Central memory CD8-positive, alpha-beta T cell (primary cell): ENCODE measurements around the gene POC1A.
A peak's percentile ranks its signal among the peaks of the same experiment; 100 is the strongest.
"Not testable (repeated sequence)": the region's sequence is repeated elsewhere in the genome, so short reads cannot be mapped to it uniquely, and the experiment has no call there.

Source experiments
- ATAC-seq: fragments of 150-1000 bp; cut with Tn5 transposase; replicated peaks from 2 replicates; pipeline ENCODE4 v1.10.0; 2022; ENCODE audit warnings: mild to moderate bottlenecking, moderate FRiP score, moderate number of reproducible peaks; ENCODE audit not compliant: poor library complexity, severe bottlenecking; ENCODE audit errors: extremely low read depth
- DNase-seq, 2 donors: peaks; one replicate each; pipeline ENCODE4 v3.0.0; 2021; ENCODE audit warnings: low spot score in 2 of 2
- H3K27ac Mint-ChIP-seq: one replicate; pipeline ENCODE4 v1.8.0; 2022; ENCODE audit warnings: low read depth, mild to moderate bottlenecking, moderate library complexity, mixed read lengths
- H3K27me3 Mint-ChIP-seq: one replicate; pipeline ENCODE4 v1.8.0; 2022; ENCODE audit warnings: mixed read lengths
- H3K36me3 Mint-ChIP-seq: one replicate; pipeline ENCODE4 v1.8.0; 2022; ENCODE audit warnings: mild to moderate bottlenecking, moderate library complexity, mixed read lengths; ENCODE audit not compliant: insufficient read depth
- H3K4me1 Mint-ChIP-seq: one replicate; pipeline ENCODE4 v1.8.0; 2022; ENCODE audit warnings: mixed read lengths
- H3K4me3 Mint-ChIP-seq: one replicate; pipeline ENCODE4 v1.8.0; 2022; ENCODE audit warnings: mild to moderate bottlenecking, moderate library complexity, mixed read lengths
- H3K9me3 Mint-ChIP-seq: one replicate; pipeline ENCODE4 v1.8.0; 2022; ENCODE audit warnings: mixed read lengths

Gene POC1A

DNA sequence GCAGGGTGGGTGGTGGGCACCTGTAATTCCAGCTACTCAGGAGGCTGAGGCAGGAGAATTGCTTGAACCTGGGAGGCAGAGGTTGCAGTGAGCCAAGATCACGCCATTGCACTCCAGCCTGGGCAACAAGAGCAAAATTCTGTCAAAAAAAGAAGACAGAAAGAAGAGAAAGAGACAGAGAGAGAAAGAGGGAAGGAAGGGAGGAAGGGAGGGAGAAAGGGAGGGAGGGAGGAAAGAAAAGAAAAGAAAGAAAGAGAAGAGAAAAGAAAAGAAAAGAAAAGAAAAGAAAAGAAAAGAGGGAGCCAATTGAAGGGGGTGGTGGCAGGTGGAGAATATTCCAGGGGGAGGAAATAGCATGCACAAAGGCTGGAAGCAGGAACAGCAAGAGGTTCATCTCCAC lies 111.2 kb downstream of the POC1A start:
- not testable (repeated sequence) for H3K9me3 Mint-ChIP-seq, H3K27me3 Mint-ChIP-seq, H3K4me3 Mint-ChIP-seq, H3K36me3 Mint-ChIP-seq, ATAC-seq, DNase-seq
- peak overlapping the region; percentile 85 for H3K27ac Mint-ChIP-seq
- peaks cover 11% of the 10 kb centered on the region for H3K4me1 Mint-ChIP-seq

DNA sequence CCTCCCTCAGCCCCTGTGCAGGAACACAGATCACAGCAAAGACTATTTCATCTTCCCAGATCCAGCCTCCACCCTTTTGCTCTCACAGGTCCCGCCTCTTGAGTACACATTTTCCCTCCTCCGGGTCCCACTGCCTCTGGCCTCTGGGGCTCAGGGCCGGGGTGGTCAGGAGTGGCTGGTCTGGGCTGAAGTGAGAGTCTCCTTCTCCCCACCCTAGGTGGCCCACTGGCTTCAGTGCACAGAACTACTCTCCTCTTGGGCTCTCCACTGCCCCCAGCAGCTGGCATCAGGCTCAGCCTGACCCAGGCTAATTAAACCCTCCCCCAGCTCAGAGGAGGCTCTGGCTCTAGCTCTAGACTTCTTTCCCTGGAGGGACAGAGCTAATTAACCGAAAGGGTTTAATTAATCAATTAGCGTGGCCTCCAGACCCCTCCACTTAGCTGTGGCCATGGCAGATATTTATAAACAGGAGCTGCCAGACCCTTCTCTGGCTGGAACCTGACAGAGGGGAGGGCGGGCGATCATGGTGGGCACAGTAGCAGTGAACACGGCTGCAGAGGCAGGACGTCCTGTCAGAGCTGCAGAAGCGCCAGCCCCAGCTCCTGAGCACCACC lies 113.0 kb downstream of the POC1A start:
- H3K36me3 Mint-ChIP-seq, result peaks cover 2% of the 10 kb centered on the region
- peaks cover 6% of the 10 kb centered on the region for H3K4me1 Mint-ChIP-seq
- H3K27ac Mint-ChIP-seq, result peak overlapping the region; percentile 25
- DNase-seq (no peak), ATAC-seq (no peak)
- no peak overlapping the region for H3K4me3 Mint-ChIP-seq
- no peaks in the 10 kb centered on the region for H3K9me3 Mint-ChIP-seq
- H3K27me3 Mint-ChIP-seq, result no peaks in the 10 kb centered on the region

DNA sequence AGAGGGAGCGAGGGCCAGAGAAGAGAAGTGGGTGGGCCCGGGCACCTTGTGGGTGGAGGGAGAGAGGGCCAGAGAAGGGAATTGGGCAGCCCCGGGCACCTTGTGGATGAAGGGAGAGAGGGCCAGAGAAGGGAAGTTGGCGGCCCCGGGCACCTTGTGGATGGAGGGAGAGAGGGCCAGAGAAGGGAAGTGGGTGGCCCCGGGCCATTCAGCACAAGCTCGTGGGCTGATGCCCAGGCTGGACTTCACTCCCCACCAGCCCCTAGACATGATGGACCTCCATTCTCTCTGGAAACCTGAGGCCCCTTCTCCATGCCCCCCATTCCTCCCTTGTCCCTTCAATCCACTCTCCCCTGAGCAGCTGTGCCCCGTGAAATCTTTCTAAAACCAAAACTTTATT lies 113.6 kb downstream of the POC1A start:
- H3K4me1 Mint-ChIP-seq, result peaks cover 6% of the 10 kb centered on the region
- ATAC-seq (no peak), DNase-seq (no peak)
- no peaks in the 10 kb centered on the region for H3K27me3 Mint-ChIP-seq
- H3K36me3 Mint-ChIP-seq, result peaks cover 2% of the 10 kb centered on the region
- no peak overlapping the region for H3K4me3 Mint-ChIP-seq
- no peaks in the 10 kb centered on the region for H3K9me3 Mint-ChIP-seq
- no peak overlapping the region for H3K27ac Mint-ChIP-seq

DNA sequence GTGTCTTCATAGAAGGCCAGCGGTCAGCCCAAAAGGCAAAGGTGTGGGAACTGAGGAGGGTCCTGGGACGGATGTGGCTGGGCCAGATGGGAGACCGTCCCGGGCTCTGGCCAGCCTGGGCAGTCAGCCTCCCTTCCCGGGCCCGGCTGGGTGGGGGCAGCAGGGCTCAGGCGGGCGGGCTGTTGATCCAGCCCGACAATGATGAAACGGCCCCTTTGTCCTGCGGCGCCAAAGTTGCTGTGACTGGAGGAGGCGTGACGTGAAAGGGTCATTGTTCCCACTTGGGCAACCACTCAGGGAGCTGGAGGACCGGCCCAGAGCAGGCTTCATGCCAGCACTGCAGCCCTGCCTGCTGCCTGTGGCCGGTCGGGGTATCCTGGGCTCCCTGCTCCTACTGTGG lies 114.4 kb downstream of the POC1A start:
- no peak overlapping the region for H3K4me3 Mint-ChIP-seq
- no peak for DNase-seq
- ATAC-seq, result no peak
- peaks cover 6% of the 10 kb centered on the region for H3K4me1 Mint-ChIP-seq
- H3K27me3 Mint-ChIP-seq, result no peaks in the 10 kb centered on the region
- H3K9me3 Mint-ChIP-seq, result no peaks in the 10 kb centered on the region
- H3K36me3 Mint-ChIP-seq, result peaks cover 2% of the 10 kb centered on the region
- H3K27ac Mint-ChIP-seq, result peak overlapping the region; percentile 73

DNA sequence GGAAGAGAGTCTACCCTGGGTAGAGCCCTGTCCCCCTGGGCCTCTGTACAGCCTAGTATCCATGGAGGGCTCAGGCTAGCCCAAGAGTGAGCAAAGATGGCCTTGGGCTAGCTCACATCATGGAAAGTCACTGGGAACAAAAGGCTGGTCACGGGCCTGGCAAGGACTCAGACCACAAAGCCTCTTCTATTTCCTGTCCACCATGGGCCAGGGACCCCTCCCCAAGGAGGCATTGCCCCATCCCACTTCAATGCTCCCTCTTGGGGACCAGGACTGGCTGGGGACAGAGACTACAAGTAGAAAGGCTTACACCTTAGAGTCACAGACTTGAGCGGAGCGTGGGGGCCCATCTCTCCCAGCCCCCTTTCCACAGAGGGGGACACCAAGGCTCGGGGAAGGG lies 114.8 kb downstream of the POC1A start:
- DNase-seq, result no peak
- Mint-ChIP-seq H3K27me3 (no peaks in the 10 kb centered on the region), H3K36me3 (peaks cover 2% of the 10 kb centered on the region), H3K9me3 (no peaks in the 10 kb centered on the region), H3K27ac (peak overlapping the region; percentile 73), H3K4me3 (no peak overlapping the region), H3K4me1 (peaks cover 6% of the 10 kb centered on the region)
- no peak for ATAC-seq

DNA sequence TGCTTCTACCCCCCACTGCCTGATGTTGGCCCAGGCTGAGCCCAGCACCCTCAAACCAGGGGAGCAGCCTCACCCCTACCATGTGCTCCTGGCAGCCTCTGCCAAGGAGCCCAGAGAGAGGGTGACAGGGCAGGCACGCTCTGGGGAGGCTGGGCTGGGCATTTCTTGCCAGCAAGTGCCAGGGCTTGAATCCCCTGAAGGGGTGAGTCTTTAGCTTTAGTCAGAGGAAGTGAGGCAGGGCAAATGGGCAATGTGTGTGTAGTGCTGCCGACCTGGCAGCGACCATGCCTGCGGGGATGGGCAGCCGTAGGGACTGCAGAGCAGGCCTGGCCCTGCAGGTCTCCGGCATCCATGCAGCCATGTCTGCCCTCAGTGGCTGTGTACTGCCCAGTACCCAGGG lies 116.0 kb downstream of the POC1A start:
- ATAC-seq (no peak), DNase-seq (no peak)
- H3K4me3 Mint-ChIP-seq, result no peak overlapping the region
- peaks cover 2% of the 10 kb centered on the region for H3K36me3 Mint-ChIP-seq
- peaks cover 6% of the 10 kb centered on the region for H3K4me1 Mint-ChIP-seq
- no peaks in the 10 kb centered on the region for H3K9me3 Mint-ChIP-seq
- H3K27ac Mint-ChIP-seq, result no peak overlapping the region
- no peaks in the 10 kb centered on the region for H3K27me3 Mint-ChIP-seq

DNA sequence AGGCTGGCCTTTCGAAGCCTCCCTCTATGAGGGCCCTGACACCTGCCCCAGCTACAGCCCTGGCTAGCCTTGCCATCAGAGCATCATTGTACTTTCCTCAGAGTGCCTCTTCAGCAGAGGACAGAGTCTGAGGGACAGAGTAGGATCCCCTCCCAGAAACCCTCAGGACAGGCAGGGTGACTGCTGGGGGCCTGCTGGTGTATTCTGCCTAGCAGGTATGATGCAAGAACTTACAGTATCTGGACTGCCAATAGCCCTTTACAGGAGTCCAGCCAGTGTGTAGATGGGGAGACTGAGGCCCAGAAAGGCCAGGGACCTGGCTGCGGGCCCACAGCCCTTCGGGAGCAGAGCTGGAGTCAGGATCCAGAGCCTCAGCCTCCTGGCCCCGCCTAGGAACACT lies 116.9 kb downstream of the POC1A start:
- DNase-seq (no peak), ATAC-seq (no peak)
- Mint-ChIP-seq H3K4me3 (no peak overlapping the region), H3K9me3 (no peaks in the 10 kb centered on the region), H3K27ac (no peak overlapping the region), H3K4me1 (peaks cover 6% of the 10 kb centered on the region), H3K36me3 (peaks cover 2% of the 10 kb centered on the region), H3K27me3 (no peaks in the 10 kb centered on the region)

DNA sequence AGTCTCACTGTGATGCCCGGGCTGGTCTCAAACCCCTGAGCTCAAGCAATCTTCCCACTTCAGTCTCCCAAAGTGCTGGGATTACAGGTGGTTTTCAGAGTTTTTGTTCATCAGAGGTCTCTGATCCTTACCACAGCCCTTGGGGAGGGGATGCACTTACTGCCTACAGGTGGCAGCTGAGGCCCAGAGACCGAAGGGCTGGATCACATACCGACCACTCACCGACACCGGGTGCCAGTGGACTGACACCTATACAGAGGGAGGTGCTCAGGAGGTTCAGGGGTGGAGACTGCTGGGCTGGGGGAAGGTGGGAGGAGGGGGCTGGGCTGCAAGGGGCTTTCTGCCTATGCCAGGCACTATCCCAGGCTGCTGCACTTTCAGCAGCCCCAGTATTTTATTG lies 117.4 kb downstream of the POC1A start:
- H3K27ac Mint-ChIP-seq, result no peak overlapping the region
- H3K4me3 Mint-ChIP-seq, result no peak overlapping the region
- no peaks in the 10 kb centered on the region for H3K9me3 Mint-ChIP-seq
- H3K36me3 Mint-ChIP-seq, result peaks cover 4% of the 10 kb centered on the region
- DNase-seq, result no peak
- ATAC-seq, result no peak
- H3K4me1 Mint-ChIP-seq, result peaks cover 6% of the 10 kb centered on the region
- H3K27me3 Mint-ChIP-seq, result no peaks in the 10 kb centered on the region

DNA sequence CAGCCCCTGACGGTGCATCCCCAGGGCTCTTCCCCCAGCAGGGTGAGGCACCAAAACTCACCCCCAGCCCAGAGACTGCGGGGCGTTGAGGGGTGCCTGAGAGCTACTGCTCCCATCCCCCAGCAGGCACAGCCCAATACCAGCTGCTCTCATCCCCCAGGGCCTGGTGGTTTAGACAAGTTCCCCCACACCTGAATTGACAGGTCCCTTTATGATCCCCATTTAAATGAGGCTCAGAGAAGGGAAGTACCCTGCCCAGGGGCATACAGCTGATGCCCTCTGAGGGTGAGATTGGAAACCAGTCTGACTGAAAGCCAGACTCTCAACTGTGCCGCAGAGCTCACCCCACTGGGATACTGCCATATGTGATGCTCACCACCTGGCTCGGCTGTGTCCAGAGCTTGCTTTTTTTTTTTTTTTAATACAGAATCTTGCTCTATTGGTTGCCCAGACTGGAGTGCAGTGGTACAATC lies 118.0 kb downstream of the POC1A start:
- Mint-ChIP-seq H3K27ac (no peak overlapping the region), H3K9me3 (no peaks in the 10 kb centered on the region), H3K4me1 (peaks cover 5% of the 10 kb centered on the region), H3K4me3 (no peak overlapping the region), H3K36me3 (peaks cover 4% of the 10 kb centered on the region), H3K27me3 (no peaks in the 10 kb centered on the region)
- ATAC-seq, result no peak
- DNase-seq, result no peak

DNA sequence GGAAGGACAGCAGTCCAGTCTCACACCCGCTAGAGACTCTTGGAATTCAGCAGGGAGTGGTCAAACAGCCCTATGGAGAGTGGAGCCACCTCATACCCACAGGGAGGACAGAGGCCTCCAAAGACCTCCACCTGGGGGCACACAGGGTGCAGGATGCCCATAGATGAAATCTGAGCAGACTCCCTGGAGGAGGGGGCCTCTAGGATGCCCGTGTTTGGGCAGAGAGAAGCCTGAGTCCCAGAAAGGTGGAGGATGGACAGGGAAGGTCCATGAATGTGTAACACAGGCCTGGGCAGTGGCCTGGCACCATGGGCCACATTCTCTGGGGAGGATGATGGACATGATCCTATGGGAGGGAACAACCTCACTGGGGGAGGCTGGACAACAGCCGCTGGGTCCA lies 119.6 kb downstream of the POC1A start:
- no peak for DNase-seq
- no peaks in the 10 kb centered on the region for H3K27me3 Mint-ChIP-seq
- no peaks in the 10 kb centered on the region for H3K4me1 Mint-ChIP-seq
- H3K36me3 Mint-ChIP-seq, result peaks cover 2% of the 10 kb centered on the region
- H3K4me3 Mint-ChIP-seq, result no peak overlapping the region
- H3K9me3 Mint-ChIP-seq, result no peaks in the 10 kb centered on the region
- peak overlapping the region; percentile 38 for H3K27ac Mint-ChIP-seq
- no peak for ATAC-seq

DNA sequence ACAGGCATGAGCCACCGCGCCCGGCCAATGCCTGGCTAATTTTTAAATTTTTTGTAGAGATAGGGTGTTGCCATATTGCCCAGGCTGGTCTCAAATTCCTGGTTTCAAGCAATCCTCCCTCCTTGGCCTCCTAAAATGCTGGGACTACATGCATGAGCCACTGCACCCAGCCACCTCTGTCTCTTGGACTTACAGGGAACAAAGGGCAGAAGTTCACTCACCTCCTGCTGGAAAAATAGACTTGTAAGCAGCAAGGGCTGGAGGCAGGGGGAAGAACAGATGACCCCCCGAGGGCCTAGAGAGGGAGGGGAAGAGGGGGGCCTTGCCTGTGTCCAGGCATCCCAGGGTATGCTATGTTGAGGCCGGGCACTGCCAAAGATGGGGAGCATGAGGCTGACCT lies 120.0 kb downstream of the POC1A start:
- Mint-ChIP-seq H3K27me3 (no peaks in the 10 kb centered on the region), H3K36me3 (peaks cover 2% of the 10 kb centered on the region), H3K9me3 (no peaks in the 10 kb centered on the region), H3K4me3 (no peak overlapping the region), H3K27ac (peak overlapping the region; percentile 38), H3K4me1 (no peaks in the 10 kb centered on the region)
- DNase-seq (no peak), ATAC-seq (no peak)

DNA sequence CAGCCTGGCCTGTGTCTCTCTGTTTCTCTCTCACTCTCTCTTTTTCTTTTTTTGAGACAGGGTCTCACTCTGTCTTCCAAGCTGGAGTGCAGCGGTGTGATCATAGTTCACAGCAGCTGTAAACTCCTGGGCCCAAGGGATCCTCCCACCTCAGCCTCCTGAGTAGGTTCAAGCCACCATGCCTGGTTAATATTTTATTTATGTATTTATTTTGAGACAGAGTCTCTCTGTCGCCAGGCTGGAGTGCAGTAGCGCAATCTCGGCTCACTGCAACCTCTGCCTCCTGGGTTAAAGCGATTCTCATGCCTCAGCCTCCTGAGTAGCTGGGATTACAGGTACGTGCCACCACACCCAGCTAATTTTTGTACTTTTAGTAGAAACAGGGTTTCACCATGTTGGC lies 120.5 kb downstream of the POC1A start:
- H3K27me3 Mint-ChIP-seq, H3K9me3 Mint-ChIP-seq, H3K36me3 Mint-ChIP-seq, DNase-seq, H3K27ac Mint-ChIP-seq, ATAC-seq, H3K4me1 Mint-ChIP-seq, H3K4me3 Mint-ChIP-seq: not testable (repeated sequence)

DNA sequence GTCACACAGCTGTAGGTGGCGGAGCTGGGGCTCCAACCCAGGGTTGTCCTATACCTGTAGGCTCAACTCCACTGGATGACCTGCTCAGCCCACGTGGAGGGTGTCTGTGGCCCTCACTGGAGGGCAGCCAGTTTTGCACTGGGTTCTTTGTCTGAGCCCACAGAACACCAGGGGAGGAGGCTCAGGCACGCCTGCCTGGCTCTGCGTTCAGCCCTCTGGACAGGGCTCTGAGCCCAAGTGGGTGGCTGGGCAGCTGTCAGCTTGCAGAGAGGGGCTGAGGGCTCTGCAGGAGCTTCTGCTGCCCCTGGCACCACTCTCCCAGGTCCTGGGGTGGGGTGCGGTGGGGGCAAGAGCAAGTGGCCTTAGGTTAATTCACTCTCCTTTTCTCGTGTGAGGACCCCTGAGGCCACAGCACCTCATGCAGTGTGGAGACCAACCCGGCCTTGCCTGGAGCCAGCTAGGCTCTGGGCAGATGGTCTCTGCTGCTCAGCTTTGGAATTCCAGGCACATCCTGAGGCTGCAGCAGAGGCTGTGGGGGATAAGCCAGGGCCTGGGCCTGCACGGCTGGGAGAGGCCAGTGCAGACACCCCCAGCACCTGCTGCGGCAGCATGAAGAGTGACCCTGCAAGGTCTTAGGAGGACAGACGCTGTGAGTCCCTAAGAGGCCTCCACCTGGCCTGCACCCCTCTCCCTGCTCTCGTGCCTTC lies 121.4 kb downstream of the POC1A start:
- Mint-ChIP-seq H3K9me3 (no peaks in the 10 kb centered on the region), H3K4me1 (no peaks in the 10 kb centered on the region), H3K36me3 (peaks cover 2% of the 10 kb centered on the region), H3K4me3 (no peak overlapping the region), H3K27me3 (no peaks in the 10 kb centered on the region), H3K27ac (no peak overlapping the region)
- ATAC-seq (no peak), DNase-seq (no peak)
